Activated naive CD8-positive, alpha-beta T cell treated with anti-CD3 and anti-CD28 coated beads, Interleukin-2, amount 10 ng/mL, durations not matched to agents 7 days and 5 days (primary cell): Measurements from ENCODE around the gene ALG12. TPM values are rescaled to one million over a fixed set of nuclear protein-coding genes. Genes with fewer than 3 reads are reported as not detected.

Source experiments
- ATAC-seq: fragments of 150-1000 bp; cut with Tn5 transposase; one replicate; pipeline ENCODE4 v1.10.0; 2021; ENCODE audit warnings: low read depth, moderate library complexity
- POLR2A ChIA-PET: fragments of 350-600 bp; sonication (Branson Sonifier 250); formaldehyde crosslinking; loops from one replicate; lab custom pipeline; 2021; ENCODE audit warnings: antibody characterized with exemption; lab: Charles Lee
- DNase-seq: peaks from one replicate; pipeline ENCODE4 v3.0.0; 2021
- H3K27ac Mint-ChIP-seq: one replicate; pipeline ENCODE4 v1.8.0; 2022; ENCODE audit warnings: mild to moderate bottlenecking, mixed read lengths
- H3K27me3 Mint-ChIP-seq: one replicate; pipeline ENCODE4 v1.8.0; 2022; ENCODE audit warnings: mild to moderate bottlenecking, moderate library complexity, mixed read lengths
- H3K36me3 Mint-ChIP-seq: one replicate; pipeline ENCODE4 v1.8.0; 2021; ENCODE audit warnings: mild to moderate bottlenecking, mixed read lengths
- H3K4me1 Mint-ChIP-seq: one replicate; pipeline ENCODE4 v1.8.0; 2021; ENCODE audit warnings: mixed read lengths
- H3K4me3 Mint-ChIP-seq: one replicate; pipeline ENCODE4 v1.8.0; 2022; ENCODE audit warnings: mild to moderate bottlenecking, moderate library complexity, mixed read lengths
- H3K9me3 Mint-ChIP-seq: one replicate; pipeline ENCODE4 v1.8.0; 2021; ENCODE audit warnings: mixed read lengths
- total RNA-seq, 2 experiments: library from RNA; stranded (reverse); gene quantifications; one replicate each; pipeline ENCODE4 v1.2.3, GENCODE V29; 2021

The ALG12 gene
- total RNA-seq, 2 experiments from 2014 or later: 18.0 to 20.2 TPM

- H3K27me3 Mint-ChIP-seq: no peaks in the 10 kb centered on the region
- H3K36me3 Mint-ChIP-seq: peaks cover 65% of the 10 kb centered on the region
- peaks cover 30% of the 10 kb centered on the region for H3K4me1 Mint-ChIP-seq
- no peak overlapping the region for H3K4me3 Mint-ChIP-seq
- ATAC-seq (no peak), DNase-seq (no peak)
- peaks cover 13% of the 10 kb centered on the region for H3K9me3 Mint-ChIP-seq
- POLR2A ChIA-PET: no interaction called here
- no peak overlapping the region for H3K27ac Mint-ChIP-seq
Measured at GRCh38 chr22:49871482-49871881, 46.8 kb downstream of the ALG12 start.

GRCh38 chr22:49869845-49870712 lies 48.2 kb downstream of the ALG12 start:
- H3K27ac Mint-ChIP-seq: no peak overlapping the region
- H3K36me3 Mint-ChIP-seq: peaks cover 66% of the 10 kb centered on the region
- peaks cover 17% of the 10 kb centered on the region for H3K9me3 Mint-ChIP-seq
- no peak for ATAC-seq
- H3K4me3 Mint-ChIP-seq: no peak overlapping the region
- no peak for DNase-seq
- H3K27me3 Mint-ChIP-seq: no peaks in the 10 kb centered on the region
- POLR2A ChIA-PET: no interaction called here
- H3K4me1 Mint-ChIP-seq: peaks cover 30% of the 10 kb centered on the region

- Mint-ChIP-seq H3K4me1 (peaks cover 31% of the 10 kb centered on the region), H3K36me3 (peaks cover 64% of the 10 kb centered on the region), H3K27me3 (no peaks in the 10 kb centered on the region), H3K9me3 (peaks cover 17% of the 10 kb centered on the region), H3K27ac (peak overlapping the region; percentile 52), H3K4me3 (no peak overlapping the region)
- POLR2A ChIA-PET: no interaction called here
- DNase-seq (no peak), ATAC-seq (no peak)
Measured at GRCh38 chr22:49869086-49869830, 49.0 kb downstream of the ALG12 start.

- POLR2A ChIA-PET: no interaction called here
- Mint-ChIP-seq H3K9me3 (peaks cover 17% of the 10 kb centered on the region), H3K4me1 (peaks cover 38% of the 10 kb centered on the region), H3K27ac (peak overlapping the region; percentile 51), H3K36me3 (peaks cover 64% of the 10 kb centered on the region), H3K4me3 (no peak overlapping the region), H3K27me3 (no peaks in the 10 kb centered on the region)
- ATAC-seq (no peak), DNase-seq (peak; percentile 5)
Measured at GRCh38 chr22:49867303-49868265, 50.7 kb downstream of the ALG12 start.

- no peak for DNase-seq
- H3K36me3 Mint-ChIP-seq: peaks cover 62% of the 10 kb centered on the region
- H3K4me3 Mint-ChIP-seq: no peak overlapping the region
- H3K27me3 Mint-ChIP-seq: no peaks in the 10 kb centered on the region
- POLR2A ChIA-PET: no interaction called here
- peaks cover 39% of the 10 kb centered on the region for H3K4me1 Mint-ChIP-seq
- H3K27ac Mint-ChIP-seq: no peak overlapping the region
- no peak for ATAC-seq
- H3K9me3 Mint-ChIP-seq: peaks cover 17% of the 10 kb centered on the region
Measured at GRCh38 chr22:49866646-49867045, 51.6 kb downstream of the ALG12 start.

- H3K36me3 Mint-ChIP-seq: peaks cover 63% of the 10 kb centered on the region
- H3K27ac Mint-ChIP-seq: no peak overlapping the region
- H3K27me3 Mint-ChIP-seq: no peaks in the 10 kb centered on the region
- peaks cover 17% of the 10 kb centered on the region for H3K9me3 Mint-ChIP-seq
- peaks cover 41% of the 10 kb centered on the region for H3K4me1 Mint-ChIP-seq
- no peak for ATAC-seq
- POLR2A ChIA-PET: no interaction called here
- no peak overlapping the region for H3K4me3 Mint-ChIP-seq
- no peak for DNase-seq
Measured at GRCh38 chr22:49866134-49866533, 52.1 kb downstream of the ALG12 start.

- Mint-ChIP-seq H3K27ac (no peak overlapping the region), H3K4me3 (no peak overlapping the region)
Measured at GRCh38 chr22:49865156-49865555, 53.1 kb downstream of the ALG12 start.

GRCh38 chr22:49863931-49864330 lies 54.3 kb downstream of the ALG12 start:
- POLR2A ChIA-PET: no interaction called here
- H3K9me3 Mint-ChIP-seq: peaks cover 10% of the 10 kb centered on the region
- peak overlapping the region; percentile 30 for H3K4me3 Mint-ChIP-seq
- peaks cover 46% of the 10 kb centered on the region for H3K36me3 Mint-ChIP-seq
- DNase-seq: peak; percentile 11
- peaks cover 35% of the 10 kb centered on the region for H3K4me1 Mint-ChIP-seq
- H3K27me3 Mint-ChIP-seq: no peaks in the 10 kb centered on the region
- ATAC-seq: peak; percentile 47
- H3K27ac Mint-ChIP-seq: peak overlapping the region; percentile 38

More at GRCh38 chr22:49865156-49865555, 53.1 kb downstream of the ALG12 start:
- Mint-ChIP-seq H3K27me3 (no peaks in the 10 kb centered on the region), H3K4me1 (peaks cover 35% of the 10 kb centered on the region), H3K9me3 (peaks cover 15% of the 10 kb centered on the region), H3K36me3 (peaks cover 57% of the 10 kb centered on the region)
- POLR2A ChIA-PET: no interaction called here
- ATAC-seq: no peak
- DNase-seq: peak; percentile 5

GRCh38 chr22:49862496-49862776 lies 55.8 kb downstream of the ALG12 start:
- DNase-seq (no peak), ATAC-seq (no peak)
- H3K4me3 Mint-ChIP-seq: no peak overlapping the region
- POLR2A ChIA-PET: interaction anchor here (0.7 kb wide), 1 partner anchor 330 kb away, joined by 6 read pairs; no protein-coding TSS in a partner anchor
- H3K9me3 Mint-ChIP-seq: peaks cover 10% of the 10 kb centered on the region
- H3K27ac Mint-ChIP-seq: no peak overlapping the region
- H3K36me3 Mint-ChIP-seq: peaks cover 34% of the 10 kb centered on the region
- peaks cover 27% of the 10 kb centered on the region for H3K4me1 Mint-ChIP-seq
- no peaks in the 10 kb centered on the region for H3K27me3 Mint-ChIP-seq

GRCh38 chr22:49861642-49862495 lies 56.4 kb downstream of the ALG12 start:
- Mint-ChIP-seq H3K9me3 (peaks cover 9% of the 10 kb centered on the region), H3K27me3 (no peaks in the 10 kb centered on the region), H3K36me3 (peaks cover 29% of the 10 kb centered on the region), H3K4me1 (peaks cover 24% of the 10 kb centered on the region), H3K4me3 (peak overlapping the region; percentile 45), H3K27ac (peak overlapping the region; percentile 71)
- ATAC-seq (no peak), DNase-seq (peak; percentile 15)
- POLR2A ChIA-PET: interaction anchor here (0.7 kb wide), 1 partner anchor 330 kb away, joined by 6 read pairs; no protein-coding TSS in a partner anchor

- H3K36me3 Mint-ChIP-seq: peaks cover 7% of the 10 kb centered on the region
- peaks cover 32% of the 10 kb centered on the region for H3K4me1 Mint-ChIP-seq
- peak; percentile 12 for DNase-seq
- POLR2A ChIA-PET: no interaction called here
- no peaks in the 10 kb centered on the region for H3K27me3 Mint-ChIP-seq
- no peaks in the 10 kb centered on the region for H3K9me3 Mint-ChIP-seq
- H3K4me3 Mint-ChIP-seq: no peak overlapping the region
- no peak for ATAC-seq
- no peak overlapping the region for H3K27ac Mint-ChIP-seq
Measured at GRCh38 chr22:49858827-49859226, 59.4 kb downstream of the ALG12 start.
